ENCODE measurements around the gene ANO2.

Gene ANO2

DNA sequence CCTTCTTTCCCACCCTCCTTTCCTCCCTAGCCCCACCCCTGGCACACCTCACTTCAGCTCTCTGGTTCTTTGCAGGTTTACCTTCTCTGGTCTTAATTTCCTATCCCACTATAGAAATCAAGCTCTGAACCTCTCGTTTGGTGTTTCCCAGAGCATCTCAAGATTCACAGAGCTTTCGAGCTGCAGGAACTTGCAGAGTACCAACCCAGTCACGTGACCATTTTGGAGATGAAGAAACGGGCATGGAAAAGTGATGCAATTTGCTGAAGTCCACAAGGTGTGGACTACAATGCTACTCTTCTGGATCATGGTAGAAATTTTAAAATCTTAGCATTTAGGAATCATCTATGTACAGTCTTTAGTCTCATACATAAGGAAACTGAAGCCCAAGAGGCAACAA, 307.4 kb downstream of the ANO2 start:
- no peak for DNase-seq (ENCODE audit: extremely low read depth, low read depth)
- TF ChIP-seq, protein P1, sequence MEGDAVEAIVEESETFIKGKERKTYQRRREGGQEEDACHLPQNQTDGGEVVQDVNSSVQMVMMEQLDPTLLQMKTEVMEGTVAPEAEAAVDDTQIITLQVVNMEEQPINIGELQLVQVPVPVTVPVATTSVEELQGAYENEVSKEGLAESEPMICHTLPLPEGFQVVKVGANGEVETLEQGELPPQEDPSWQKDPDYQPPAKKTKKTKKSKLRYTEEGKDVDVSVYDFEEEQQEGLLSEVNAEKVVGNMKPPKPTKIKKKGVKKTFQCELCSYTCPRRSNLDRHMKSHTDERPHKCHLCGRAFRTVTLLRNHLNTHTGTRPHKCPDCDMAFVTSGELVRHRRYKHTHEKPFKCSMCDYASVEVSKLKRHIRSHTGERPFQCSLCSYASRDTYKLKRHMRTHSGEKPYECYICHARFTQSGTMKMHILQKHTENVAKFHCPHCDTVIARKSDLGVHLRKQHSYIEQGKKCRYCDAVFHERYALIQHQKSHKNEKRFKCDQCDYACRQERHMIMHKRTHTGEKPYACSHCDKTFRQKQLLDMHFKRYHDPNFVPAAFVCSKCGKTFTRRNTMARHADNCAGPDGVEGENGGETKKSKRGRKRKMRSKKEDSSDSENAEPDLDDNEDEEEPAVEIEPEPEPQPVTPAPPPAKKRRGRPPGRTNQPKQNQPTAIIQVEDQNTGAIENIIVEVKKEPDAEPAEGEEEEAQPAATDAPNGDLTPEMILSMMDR (IDR thresholded peaks at IDR 0.05; ENCODE audit: low read depth, low read length) = no peak

DNA sequence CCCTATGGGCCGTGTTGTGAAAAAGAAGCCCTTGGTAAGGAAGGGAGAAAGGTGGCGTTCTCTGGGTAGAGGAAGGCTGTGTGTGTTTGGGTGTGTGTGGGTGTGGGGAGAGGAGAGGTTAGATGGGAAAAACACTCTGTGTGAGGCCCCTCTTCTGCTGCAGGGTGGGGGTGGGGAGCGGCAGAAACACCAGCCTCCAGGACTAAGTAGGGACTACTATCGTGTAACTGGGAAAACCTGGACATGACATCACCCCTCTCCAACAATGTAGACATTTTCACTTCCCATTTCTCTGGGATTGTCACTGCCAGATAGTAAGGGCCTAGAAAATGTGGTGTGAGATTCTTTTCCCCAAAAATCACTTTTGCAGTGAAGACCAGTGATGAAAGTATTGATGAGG, 308.2 kb downstream of the ANO2 start:
- DNase-seq (ENCODE audit: extremely low read depth, low read depth) = no peak
- TF ChIP-seq, protein P1 (IDR thresholded peaks at IDR 0.05; ENCODE audit: low read depth, low read length) = no peak

DNA sequence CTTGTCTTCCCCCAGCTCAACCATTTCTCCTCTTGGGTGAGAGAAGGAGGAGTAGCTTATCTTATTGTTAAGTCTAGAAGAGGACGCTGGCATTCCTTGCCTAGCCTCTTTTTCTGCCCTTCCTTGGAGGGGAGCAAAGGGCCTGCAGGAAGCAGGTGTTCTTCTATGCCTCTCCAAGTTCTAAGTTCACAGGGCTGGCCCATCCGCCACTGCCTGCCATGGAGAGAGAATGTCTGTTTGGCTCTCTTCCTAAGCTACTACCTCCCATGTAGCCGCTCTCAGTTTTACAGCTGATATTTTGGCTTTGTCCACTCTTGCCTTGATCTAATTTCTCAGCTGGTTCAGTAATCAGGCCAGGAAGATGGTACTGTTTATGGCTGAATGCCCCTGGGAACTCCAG, 312.0 kb downstream of the ANO2 start:
- no peak for DNase-seq (ENCODE audit: extremely low read depth, low read depth)
- TF ChIP-seq, protein P1 (IDR thresholded peaks at IDR 0.05; ENCODE audit: low read depth, low read length) = no peak

DNA sequence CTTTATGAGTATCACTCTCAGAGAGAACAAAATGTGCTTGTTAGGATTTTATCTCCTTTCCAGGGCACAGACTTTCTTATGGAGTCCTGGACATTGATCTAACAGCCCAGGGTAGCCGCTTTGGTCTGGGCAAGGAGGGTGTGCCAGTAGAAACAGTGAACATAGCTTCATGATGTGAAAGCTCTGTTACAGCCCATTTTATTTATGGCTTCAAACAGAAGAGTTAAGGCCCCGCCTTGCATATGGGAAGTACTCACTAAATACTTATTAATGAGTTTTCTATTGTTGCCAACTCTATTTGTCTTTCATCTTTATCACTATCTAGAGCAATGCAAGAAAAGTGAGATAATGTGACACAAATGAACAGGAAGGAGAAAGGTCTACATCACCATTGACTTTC, 312.6 kb downstream of the ANO2 start:
- TF ChIP-seq, protein P1 (IDR thresholded peaks at IDR 0.05; ENCODE audit: low read depth, low read length) = no peak
- no peak for DNase-seq (ENCODE audit: extremely low read depth, low read depth)

DNA sequence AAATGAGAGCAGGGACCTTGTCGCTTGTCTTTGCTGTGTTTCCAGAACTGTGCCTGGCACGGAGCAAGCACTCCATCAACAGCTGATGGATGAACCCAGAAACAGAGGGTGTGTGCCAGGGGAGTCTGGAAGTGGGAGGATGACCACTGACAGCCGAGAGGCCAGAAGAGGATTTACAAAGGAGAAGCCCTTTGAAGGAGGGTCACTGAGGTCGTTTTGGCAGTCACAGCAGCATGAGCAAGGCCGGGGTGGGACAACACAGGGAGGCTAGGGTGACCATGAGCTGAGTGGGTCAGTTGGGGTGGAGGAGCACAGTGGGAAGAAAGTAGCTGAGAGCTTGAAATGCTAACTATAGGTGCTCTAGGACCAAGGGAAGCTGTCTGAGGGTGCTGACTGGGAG, 313.6 kb downstream of the ANO2 start:
- TF ChIP-seq, protein P1 (IDR thresholded peaks at IDR 0.05; ENCODE audit: low read depth, low read length) = no peak
- no peak for DNase-seq (ENCODE audit: extremely low read depth, low read depth)

DNA sequence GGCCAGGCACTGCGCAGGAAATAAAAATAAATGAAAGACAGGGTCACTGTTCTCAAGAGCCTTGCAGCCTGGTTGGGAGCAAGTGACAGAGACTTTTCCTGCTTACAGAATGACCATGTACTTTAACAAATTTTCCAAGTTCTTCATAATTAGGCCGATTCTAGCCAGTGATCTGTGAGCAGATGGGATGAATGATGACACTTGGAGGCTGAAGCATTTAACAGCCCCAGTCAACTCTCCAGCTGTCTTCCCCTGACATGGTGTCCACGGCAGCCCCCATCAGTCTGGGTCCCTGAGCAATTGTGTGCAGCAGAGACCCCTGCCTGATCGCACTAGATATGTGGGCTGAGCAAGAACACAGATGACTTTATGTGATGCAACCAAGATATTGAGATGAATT, 314.3 kb downstream of the ANO2 start:
- TF ChIP-seq, protein P1 (IDR thresholded peaks at IDR 0.05; ENCODE audit: low read depth, low read length) = no peak
- DNase-seq (ENCODE audit: extremely low read depth, low read depth) = no peak

DNA sequence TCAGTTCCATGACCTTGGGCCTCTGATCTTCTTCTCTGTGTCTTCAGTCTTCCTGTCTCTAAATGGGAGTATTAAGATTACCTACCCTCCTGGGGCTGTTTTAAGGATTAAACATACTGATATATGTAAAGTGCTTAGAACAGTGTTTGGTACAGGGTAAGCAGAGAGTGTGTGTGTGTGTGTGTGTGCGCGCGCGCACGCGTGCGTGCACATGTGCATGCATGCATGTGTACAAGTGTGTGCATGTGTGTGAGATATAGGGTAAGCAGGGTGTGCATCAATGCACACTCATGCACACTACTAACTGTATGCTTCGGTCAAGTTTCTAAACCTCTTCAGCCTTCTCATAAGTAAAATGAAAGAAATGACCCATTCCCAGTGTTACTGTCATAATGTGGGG, 316.6 kb downstream of the ANO2 start:
- no peak for DNase-seq (ENCODE audit: extremely low read depth, low read depth)
- TF ChIP-seq, protein P1 (IDR thresholded peaks at IDR 0.05; ENCODE audit: low read depth, low read length) = no peak
